ENCODE measurements around the gene DENND2A.
A peak's percentile ranks its signal among the peaks of the same experiment; 100 is the strongest.
"Not testable (repeated sequence)": the region's sequence is repeated elsewhere in the genome, so short reads cannot be mapped to it uniquely, and the experiment has no call there.

Gene DENND2A

DNA sequence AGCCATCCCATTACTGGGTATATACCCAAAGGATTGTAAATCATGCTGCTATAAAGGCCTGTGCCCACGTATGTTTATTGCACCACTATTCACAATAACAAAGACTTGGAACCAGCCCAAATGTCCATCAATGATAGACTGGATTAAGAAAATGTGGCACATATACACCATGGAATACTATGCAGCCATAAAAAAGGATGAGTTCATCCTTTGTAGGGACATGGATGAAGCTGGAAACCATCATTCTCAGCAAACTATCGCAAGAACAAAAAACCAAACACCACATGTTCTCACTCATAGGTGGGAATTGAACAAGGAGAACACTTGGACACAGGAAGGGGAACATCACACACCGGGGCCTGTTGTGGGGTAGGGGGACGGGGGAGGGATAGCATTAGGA lies 111.2 kb downstream of the DENND2A start:
- H3K4me2 ChIP-seq (ENCODE audit: low read length); H3K9ac ChIP-seq (ENCODE audit: low read depth, low read length); H3K36me3 ChIP-seq (ENCODE audit: insufficient read depth, low read length); H3K4me1 ChIP-seq (ENCODE audit: control insufficient read depth, insufficient read depth, low read length); H3K9me3 ChIP-seq (replicated peaks; ENCODE audit: low read length); H3K4me3 ChIP-seq (ENCODE audit: low read length); H3K27me3 ChIP-seq (ENCODE audit: control insufficient read depth, insufficient read depth, low read length): not testable (repeated sequence)

GRCh38 chr7:140526787-140527664 lies 113.6 kb downstream of the DENND2A start:
- H3K9me3 ChIP-seq (replicated peaks; ENCODE audit: low read length), result no peaks in the 10 kb centered on the region
- H3K4me2 ChIP-seq (ENCODE audit: low read length), result no peak overlapping the region
- no peaks in the 10 kb centered on the region for H3K27me3 ChIP-seq (ENCODE audit: control insufficient read depth, insufficient read depth, low read length)
- no peak overlapping the region for H3K9ac ChIP-seq (ENCODE audit: low read depth, low read length)
- no peaks in the 10 kb centered on the region for H3K4me1 ChIP-seq (ENCODE audit: control insufficient read depth, insufficient read depth, low read length)
- H3K36me3 ChIP-seq (ENCODE audit: insufficient read depth, low read length), result no peaks in the 10 kb centered on the region
- no peak overlapping the region for H3K4me3 ChIP-seq (ENCODE audit: low read length)

DNA sequence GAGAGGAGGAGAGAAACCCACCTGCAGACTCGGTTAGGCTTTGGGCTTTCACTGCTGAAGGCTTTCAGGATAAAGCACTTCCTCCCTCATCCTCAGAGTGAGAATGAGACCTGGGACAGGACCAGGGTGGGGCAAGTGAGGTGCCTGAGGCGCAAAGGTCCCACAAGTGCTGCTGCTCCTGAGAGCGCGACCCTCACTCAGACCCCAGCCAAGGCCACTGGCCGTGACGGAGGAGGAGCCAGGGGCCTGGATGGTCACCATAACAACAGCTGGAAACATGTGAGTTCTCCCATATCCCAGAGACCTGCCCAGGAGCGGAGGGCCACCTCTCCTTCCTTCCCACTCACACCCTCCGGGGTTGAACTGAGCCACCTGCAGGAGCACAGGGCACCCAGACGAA lies 114.4 kb downstream of the DENND2A start:
- Histone ChIP-seq H3K36me3 (ENCODE audit: insufficient read depth, low read length) (no peaks in the 10 kb centered on the region), H3K9ac (ENCODE audit: low read depth, low read length) (no peak overlapping the region), H3K4me3 (ENCODE audit: low read length) (no peak overlapping the region), H3K4me2 (ENCODE audit: low read length) (no peak overlapping the region), H3K27me3 (ENCODE audit: control insufficient read depth, insufficient read depth, low read length) (no peaks in the 10 kb centered on the region), H3K9me3 (replicated peaks; ENCODE audit: low read length) (no peaks in the 10 kb centered on the region), H3K4me1 (ENCODE audit: control insufficient read depth, insufficient read depth, low read length) (no peaks in the 10 kb centered on the region)

DNA sequence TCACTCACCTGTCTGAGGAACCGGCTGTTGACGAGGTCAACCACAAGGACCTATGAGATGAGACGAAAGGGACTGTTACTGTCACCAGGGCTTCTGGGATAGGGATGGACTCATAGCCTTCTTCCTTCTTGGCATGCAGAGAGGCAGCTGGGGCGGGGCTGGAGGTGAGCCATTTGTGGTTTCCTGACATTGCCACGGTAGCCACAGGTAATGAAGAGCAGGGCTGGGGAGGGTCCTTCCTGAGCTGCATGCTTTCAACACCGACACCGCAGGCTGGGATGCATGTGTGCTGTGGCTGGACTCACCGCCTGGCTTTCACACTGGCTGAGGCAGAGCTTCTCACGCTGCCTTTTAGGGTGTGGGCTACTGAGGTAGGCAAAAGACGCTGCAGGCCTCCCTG lies 114.9 kb downstream of the DENND2A start:
- no peaks in the 10 kb centered on the region for H3K27me3 ChIP-seq (ENCODE audit: control insufficient read depth, insufficient read depth, low read length)
- no peak overlapping the region for H3K4me3 ChIP-seq (ENCODE audit: low read length)
- H3K4me2 ChIP-seq (ENCODE audit: low read length), result no peak overlapping the region
- no peaks in the 10 kb centered on the region for H3K9me3 ChIP-seq (replicated peaks; ENCODE audit: low read length)
- H3K4me1 ChIP-seq (ENCODE audit: control insufficient read depth, insufficient read depth, low read length), result no peaks in the 10 kb centered on the region
- H3K9ac ChIP-seq (ENCODE audit: low read depth, low read length), result no peak overlapping the region
- no peaks in the 10 kb centered on the region for H3K36me3 ChIP-seq (ENCODE audit: insufficient read depth, low read length)

DNA sequence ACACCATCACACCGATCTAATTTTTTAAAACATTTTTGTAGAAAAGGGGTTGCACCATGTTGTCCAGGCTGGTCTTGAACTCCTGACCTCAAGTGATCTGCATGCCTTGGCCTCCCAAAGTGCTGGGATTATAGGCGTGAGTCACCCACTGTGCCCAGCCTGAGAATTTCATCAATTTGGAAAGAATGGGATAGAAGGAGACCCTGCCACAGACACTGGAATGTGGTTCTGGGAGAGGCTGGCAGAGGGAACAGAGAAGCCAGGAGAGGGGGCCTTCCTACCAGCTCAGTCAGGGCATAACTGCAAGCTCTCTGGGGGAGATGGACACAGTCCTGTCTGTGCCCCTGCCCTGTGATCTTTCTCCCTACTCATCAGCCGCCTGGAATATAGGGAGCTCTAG lies 119.2 kb downstream of the DENND2A start:
- Histone ChIP-seq H3K4me2 (ENCODE audit: low read length) (no peak overlapping the region), H3K9me3 (replicated peaks; ENCODE audit: low read length) (no peaks in the 10 kb centered on the region), H3K36me3 (ENCODE audit: insufficient read depth, low read length) (no peaks in the 10 kb centered on the region)

DNA sequence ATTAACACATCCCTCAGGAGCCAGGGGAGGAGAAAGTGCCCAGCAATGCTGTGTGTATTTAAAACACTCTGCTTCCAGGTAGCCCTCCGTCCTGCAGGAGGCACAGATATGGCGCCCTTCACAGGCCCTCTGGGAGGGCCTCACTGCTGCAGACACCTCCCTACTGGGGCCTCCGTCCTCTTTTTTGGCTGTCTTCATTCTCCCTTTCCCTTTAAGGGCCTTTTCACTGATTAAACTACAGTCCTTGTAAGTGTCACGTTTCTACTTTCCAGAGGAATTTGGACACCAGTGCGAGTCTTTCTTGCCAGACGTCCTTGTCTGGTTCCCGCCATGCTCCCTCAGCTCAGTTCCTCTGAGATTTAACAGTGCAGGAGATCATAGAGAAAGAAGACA lies 121.6 kb downstream of the DENND2A start:
- no peak overlapping the region for H3K4me2 ChIP-seq (ENCODE audit: low read length)
- H3K9me3 ChIP-seq (replicated peaks; ENCODE audit: low read length), result no peaks in the 10 kb centered on the region
- no peaks in the 10 kb centered on the region for H3K27me3 ChIP-seq (ENCODE audit: control insufficient read depth, insufficient read depth, low read length)
- H3K9ac ChIP-seq (ENCODE audit: low read depth, low read length), result no peak overlapping the region
- no peak overlapping the region for H3K4me3 ChIP-seq (ENCODE audit: low read length)
- no peaks in the 10 kb centered on the region for H3K36me3 ChIP-seq (ENCODE audit: insufficient read depth, low read length)
- H3K4me1 ChIP-seq (ENCODE audit: control insufficient read depth, insufficient read depth, low read length), result no peaks in the 10 kb centered on the region

More for the DNA sequence above, 119.2 kb downstream of the DENND2A start:
- Histone ChIP-seq H3K4me3 (ENCODE audit: low read length) (no peak overlapping the region), H3K27me3 (ENCODE audit: control insufficient read depth, insufficient read depth, low read length) (no peaks in the 10 kb centered on the region), H3K9ac (ENCODE audit: low read depth, low read length) (no peak overlapping the region), H3K4me1 (ENCODE audit: control insufficient read depth, insufficient read depth, low read length) (no peaks in the 10 kb centered on the region)

DNA sequence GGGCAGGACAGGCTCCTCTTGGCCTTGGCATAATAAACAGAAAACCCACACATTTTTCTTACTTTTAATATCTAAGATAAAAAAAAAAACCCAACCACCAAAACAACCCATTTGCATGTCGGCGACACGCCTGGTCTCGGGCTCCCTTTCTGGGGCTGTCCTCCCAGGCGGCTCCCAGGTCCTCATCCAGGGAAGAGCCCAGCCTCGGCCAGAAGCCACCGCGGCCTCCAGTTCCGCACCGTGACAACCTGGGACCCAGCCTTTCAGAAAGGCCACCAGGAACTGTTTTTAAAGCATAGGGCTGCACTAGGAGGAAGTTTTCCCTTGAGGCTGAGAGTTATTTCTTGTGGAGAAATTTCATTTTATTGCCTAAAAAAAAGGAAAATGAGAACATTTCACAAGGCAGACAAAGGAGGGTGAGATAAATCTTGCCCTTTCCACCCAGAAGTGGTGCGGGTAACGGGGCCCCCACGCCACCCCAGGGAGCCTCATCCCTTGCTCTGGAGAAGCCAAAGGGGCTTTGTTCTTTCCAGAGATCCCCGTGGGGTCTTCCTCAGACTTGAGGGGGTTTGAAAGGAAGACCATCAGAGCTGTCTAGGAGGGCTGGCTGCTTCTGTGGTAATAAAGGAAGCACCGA lies 122.1 kb downstream of the DENND2A start:
- H3K4me2 ChIP-seq (ENCODE audit: low read length), result no peak overlapping the region
- H3K9me3 ChIP-seq (replicated peaks; ENCODE audit: low read length), result no peaks in the 10 kb centered on the region
- H3K27me3 ChIP-seq (ENCODE audit: control insufficient read depth, insufficient read depth, low read length), result no peaks in the 10 kb centered on the region
- no peak overlapping the region for H3K4me3 ChIP-seq (ENCODE audit: low read length)
- H3K36me3 ChIP-seq (ENCODE audit: insufficient read depth, low read length), result no peaks in the 10 kb centered on the region
- H3K4me1 ChIP-seq (ENCODE audit: control insufficient read depth, insufficient read depth, low read length), result no peaks in the 10 kb centered on the region
- no peak overlapping the region for H3K9ac ChIP-seq (ENCODE audit: low read depth, low read length)

DNA sequence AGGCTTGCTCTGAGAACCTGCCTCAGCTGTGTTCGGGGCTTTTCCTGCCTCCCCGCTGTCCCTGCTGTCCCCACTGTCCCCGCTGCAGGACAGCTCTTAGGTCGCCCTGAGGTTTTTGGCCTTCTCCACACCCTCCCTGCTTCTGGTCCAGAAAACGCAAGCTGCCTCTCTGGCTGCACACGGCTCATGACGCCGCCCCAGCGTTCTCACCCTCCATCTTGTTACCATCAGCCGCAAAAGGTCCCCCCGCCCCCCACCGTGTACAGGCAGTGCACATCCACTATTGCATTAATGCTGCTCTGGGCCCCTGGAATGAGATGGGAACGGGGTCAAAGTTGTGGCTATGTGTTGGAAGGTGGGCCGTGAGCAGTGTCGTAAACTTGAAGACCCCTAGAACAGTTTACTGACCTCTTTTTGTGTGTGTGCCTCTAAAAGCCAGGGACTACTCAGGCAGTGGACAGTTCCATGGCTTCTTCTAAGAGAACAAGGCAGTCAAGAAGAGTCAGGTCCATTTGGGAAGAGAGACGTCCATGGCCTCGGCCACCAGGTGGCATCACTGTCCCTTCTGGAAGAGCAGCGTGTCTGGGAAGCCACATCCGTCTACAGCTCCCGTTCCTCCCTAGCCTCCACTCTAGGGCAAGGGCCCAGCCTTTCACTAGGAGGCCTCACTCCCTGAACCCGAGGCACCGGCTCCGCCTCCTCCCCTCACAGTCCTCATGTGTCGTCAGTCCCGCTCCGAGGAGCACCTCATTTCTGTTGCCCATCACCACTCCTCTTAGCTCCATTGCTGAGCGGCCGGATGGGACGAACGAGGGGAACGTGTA lies 122.9 kb downstream of the DENND2A start:
- no peaks in the 10 kb centered on the region for H3K36me3 ChIP-seq (ENCODE audit: insufficient read depth, low read length)
- no peaks in the 10 kb centered on the region for H3K27me3 ChIP-seq (ENCODE audit: control insufficient read depth, insufficient read depth, low read length)
- no peaks in the 10 kb centered on the region for H3K9me3 ChIP-seq (replicated peaks; ENCODE audit: low read length)
- no peaks in the 10 kb centered on the region for H3K4me1 ChIP-seq (ENCODE audit: control insufficient read depth, insufficient read depth, low read length)
- H3K9ac ChIP-seq (ENCODE audit: low read depth, low read length), result no peak overlapping the region
- H3K4me2 ChIP-seq (ENCODE audit: low read length), result peak overlapping the region; percentile 40
- no peak overlapping the region for H3K4me3 ChIP-seq (ENCODE audit: low read length)

DNA sequence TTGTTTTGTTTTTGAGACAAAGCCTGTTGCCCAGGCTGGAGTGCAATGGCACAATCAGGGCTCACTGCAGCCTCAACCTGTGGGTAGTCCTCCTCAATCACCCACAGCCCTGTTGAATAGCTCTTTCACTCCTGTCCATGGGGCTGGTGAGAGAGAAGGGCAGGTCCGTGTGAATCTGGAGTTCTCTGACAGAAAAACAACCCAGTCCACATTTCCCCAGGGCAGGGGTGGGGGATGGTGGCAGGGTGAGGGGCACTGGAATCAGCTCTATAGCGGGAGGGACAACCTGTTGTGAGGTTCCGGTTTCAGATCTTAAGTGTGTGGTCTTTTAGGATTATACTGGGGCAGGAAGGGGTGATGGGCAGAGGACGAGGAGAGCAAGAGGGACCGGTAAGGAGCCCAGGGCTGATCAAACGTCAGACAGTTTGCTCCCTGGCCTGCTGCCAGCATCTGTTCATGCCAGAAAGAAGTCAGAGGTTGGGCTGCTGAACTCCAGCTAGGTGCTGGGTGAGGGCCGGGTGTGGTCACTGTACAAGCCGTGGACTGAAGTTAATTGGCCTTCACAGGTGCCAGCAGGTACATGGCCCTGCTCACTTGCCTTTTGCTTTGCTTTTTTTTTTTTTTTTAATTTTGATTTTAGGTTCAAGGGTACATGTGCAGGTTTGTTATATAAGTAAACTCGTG lies 128.2 kb downstream of the DENND2A start:
- Histone ChIP-seq H3K27me3 (ENCODE audit: control insufficient read depth, insufficient read depth, low read length) (no peaks in the 10 kb centered on the region), H3K9ac (ENCODE audit: low read depth, low read length) (no peak overlapping the region), H3K4me3 (ENCODE audit: low read length) (no peak overlapping the region), H3K36me3 (ENCODE audit: insufficient read depth, low read length) (no peaks in the 10 kb centered on the region), H3K4me1 (ENCODE audit: control insufficient read depth, insufficient read depth, low read length) (no peaks in the 10 kb centered on the region), H3K4me2 (ENCODE audit: low read length) (no peak overlapping the region), H3K9me3 (replicated peaks; ENCODE audit: low read length) (no peaks in the 10 kb centered on the region)

DNA sequence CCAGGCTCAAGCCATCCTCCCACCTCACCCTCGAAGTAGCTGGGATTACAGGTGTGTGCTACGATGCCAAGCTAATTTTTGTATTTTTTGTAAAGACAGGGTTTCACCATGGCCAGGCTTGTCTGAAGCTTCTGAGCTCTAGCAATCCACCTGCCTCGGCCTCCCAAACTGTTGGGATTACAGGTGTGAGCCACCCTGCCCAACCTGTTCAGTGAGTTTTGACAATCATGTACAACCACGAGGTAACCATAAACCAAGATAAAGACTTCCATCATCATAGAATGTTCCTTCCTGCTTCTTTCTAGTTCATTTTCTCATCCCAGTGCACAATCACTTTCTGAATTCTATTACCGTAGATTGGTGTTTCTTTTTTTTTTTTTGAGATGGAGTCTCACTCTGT lies 130.8 kb downstream of the DENND2A start:
- Histone ChIP-seq H3K9me3 (replicated peaks; ENCODE audit: low read length) (no peaks in the 10 kb centered on the region), H3K4me1 (ENCODE audit: control insufficient read depth, insufficient read depth, low read length) (peaks cover 4% of the 10 kb centered on the region), H3K27me3 (ENCODE audit: control insufficient read depth, insufficient read depth, low read length) (no peaks in the 10 kb centered on the region), H3K4me2 (ENCODE audit: low read length) (no peak overlapping the region), H3K9ac (ENCODE audit: low read depth, low read length) (no peak overlapping the region), H3K36me3 (ENCODE audit: insufficient read depth, low read length) (no peaks in the 10 kb centered on the region), H3K4me3 (ENCODE audit: low read length) (no peak overlapping the region)

DNA sequence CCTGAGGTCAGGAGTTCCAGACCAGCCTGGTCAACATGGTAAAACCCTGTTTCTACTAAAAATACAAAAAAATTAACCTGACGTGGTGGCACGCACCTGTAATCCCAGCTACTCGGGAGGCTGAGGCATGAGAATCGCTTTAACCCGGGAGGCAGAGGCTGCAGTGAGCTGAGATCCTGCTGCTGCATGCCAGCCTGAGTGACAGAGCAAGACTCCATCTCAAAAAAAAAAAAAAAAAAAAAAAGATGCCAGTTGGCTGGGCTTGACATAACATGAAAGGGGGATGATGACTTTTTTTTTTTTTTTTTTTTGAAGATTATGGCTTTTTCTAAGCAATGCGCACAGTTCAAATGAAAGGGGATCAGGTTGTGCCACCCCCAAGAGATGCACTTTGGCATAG lies 133.1 kb downstream of the DENND2A start:
- not testable (repeated sequence) for H3K4me3 ChIP-seq (ENCODE audit: low read length); H3K4me1 ChIP-seq (ENCODE audit: control insufficient read depth, insufficient read depth, low read length); H3K9me3 ChIP-seq (replicated peaks; ENCODE audit: low read length); H3K36me3 ChIP-seq (ENCODE audit: insufficient read depth, low read length); H3K4me2 ChIP-seq (ENCODE audit: low read length); H3K9ac ChIP-seq (ENCODE audit: low read depth, low read length); H3K27me3 ChIP-seq (ENCODE audit: control insufficient read depth, insufficient read depth, low read length)
